Esophagus muscularis mucosa (tissue), 4 donors: ENCODE data around the gene WDR82. TPM values are rescaled to one million over a fixed set of nuclear protein-coding genes. Genes with fewer than 3 reads are reported as not detected.
A peak's percentile ranks its signal among the peaks of the same experiment; 100 is the strongest.

ENCODE experiments used
- DNase-seq: peaks from one replicate; pipeline ENCODE4 v3.0.0-alpha.2; 2017; ENCODE audit errors: extremely low spot score
- H3K27ac ChIP-seq, 4 donors: fragments of 200-600 bp; sonication (generic); replicated peaks in 1 of 4; 1 replicate in 3 of 4; 2 replicates in 1 of 4; pipeline ENCODE4 v1.5.1; 2016 to 2019; ENCODE audit warnings: mild to moderate bottlenecking in 1 of 4
- H3K27me3 ChIP-seq, 4 donors: fragments of 200-600 bp; sonication (generic); one replicate each; pipeline versions ENCODE4 v1.5.1 to v1.6.0; 2016 to 2019
- H3K36me3 ChIP-seq, 4 donors: fragments of 200-600 bp; sonication (generic); one replicate each; pipeline ENCODE4 v1.5.1; 2016 to 2019
- H3K4me1 ChIP-seq, 4 donors: fragments of 200-600 bp; sonication (generic); one replicate each; pipeline ENCODE4 v1.5.1; 2016 to 2019
- H3K4me3 ChIP-seq, 4 donors: fragments of 200-600 bp; sonication (generic); 1 replicate in 2 of 4; 2 replicates in 2 of 4; pipeline ENCODE4 v1.5.1; 2016 to 2019; ENCODE audit warnings: mild to moderate bottlenecking in 4 of 4, moderate library complexity in 1 of 4
- H3K9me3 ChIP-seq, 4 donors: fragments of 200-600 bp; sonication (generic); 1 replicate in 3 of 4; 2 replicates in 1 of 4; pipeline ENCODE4 v1.5.1; 2016 to 2019
- EP300 ChIP-seq: sonication (generic); formaldehyde crosslinking; IDR thresholded peaks from one replicate; pipeline ENCODE4 v1.6.1; 2017; ENCODE audit warnings: antibody characterized with exemption
- POLR2A ChIP-seq: fragments of 450-650 bp; IDR thresholded peaks from one replicate; pipeline ENCODE4 v1.6.1; 2017; ENCODE audit warnings: antibody characterized with exemption, moderate library complexity, mild to moderate bottlenecking, low read depth
- POLR2AphosphoS5 ChIP-seq, 2 donors: sonication (generic); formaldehyde crosslinking; IDR thresholded peaks; one replicate each; pipeline ENCODE4 v1.6.1; 2017; ENCODE audit warnings: antibody characterized with exemption in 2 of 2
- WGBS: methylation state at CpG from one replicate; pipeline ENCODE4 v1.1.5; 2018; 5-methylcytosine and 5-hydroxymethylcytosine counted together
- intact Hi-C: fragments of 100-400 bp; cut with DNase I; formaldehyde crosslinking; loops from one replicate; pipeline ENCODE4 v1.15.1; 2023
- total RNA-seq, 4 donors: library from RNA; depleted of rRNA; stranded (reverse); fragments of >200 nt; gene quantifications; one replicate each; pipeline versions ENCODE4 v1.1.0 to v1.2.1, GENCODE V29; 2016
- TF ChIP-seq, protein P1 (sequence below), 3 experiments: fragments of 200-600 bp in 2 of 3; fragments of 450-650 bp in 1 of 3; sonication (generic) in 2 of 3; IDR thresholded peaks; one replicate each; pipeline ENCODE4 v1.5.1; 2017 to 2019; ENCODE audit warnings: antibody characterized with exemption in 3 of 3, mild to moderate bottlenecking in 2 of 3, moderate library complexity in 1 of 3

The WDR82 gene
- total RNA-seq, 4 donors from 2014 or later: 62.6 to 101 (median 80.9) TPM

- Histone ChIP-seq H3K27ac (no peak overlapping the region), H3K4me3 (no peak overlapping the region), H3K4me1 (peaks cover 6 to 9% (median 8%) of the 10 kb centered on the region in 4 donors), H3K9me3 (no peaks in the 10 kb centered on the region), H3K36me3 (peaks cover 86 to 96% (median 95%) of the 10 kb centered on the region in 4 donors), H3K27me3 (no peaks in the 10 kb centered on the region)
- intact Hi-C loops: no loop called here
- TF ChIP-seq, protein P1, sequence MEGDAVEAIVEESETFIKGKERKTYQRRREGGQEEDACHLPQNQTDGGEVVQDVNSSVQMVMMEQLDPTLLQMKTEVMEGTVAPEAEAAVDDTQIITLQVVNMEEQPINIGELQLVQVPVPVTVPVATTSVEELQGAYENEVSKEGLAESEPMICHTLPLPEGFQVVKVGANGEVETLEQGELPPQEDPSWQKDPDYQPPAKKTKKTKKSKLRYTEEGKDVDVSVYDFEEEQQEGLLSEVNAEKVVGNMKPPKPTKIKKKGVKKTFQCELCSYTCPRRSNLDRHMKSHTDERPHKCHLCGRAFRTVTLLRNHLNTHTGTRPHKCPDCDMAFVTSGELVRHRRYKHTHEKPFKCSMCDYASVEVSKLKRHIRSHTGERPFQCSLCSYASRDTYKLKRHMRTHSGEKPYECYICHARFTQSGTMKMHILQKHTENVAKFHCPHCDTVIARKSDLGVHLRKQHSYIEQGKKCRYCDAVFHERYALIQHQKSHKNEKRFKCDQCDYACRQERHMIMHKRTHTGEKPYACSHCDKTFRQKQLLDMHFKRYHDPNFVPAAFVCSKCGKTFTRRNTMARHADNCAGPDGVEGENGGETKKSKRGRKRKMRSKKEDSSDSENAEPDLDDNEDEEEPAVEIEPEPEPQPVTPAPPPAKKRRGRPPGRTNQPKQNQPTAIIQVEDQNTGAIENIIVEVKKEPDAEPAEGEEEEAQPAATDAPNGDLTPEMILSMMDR (IDR thresholded peaks at IDR 0.05): no peak
- TF ChIP-seq POLR2A (no peak), EP300 (no peak), POLR2AphosphoS5 (IDR thresholded peaks at IDR 0.05) (no peak)
- WGBS: 91% methylated on average over 18 of the region's 18 CpGs
- DNase-seq: no peak
Observed at GRCh38 chr3:52211268-52211891, 67.1 kb downstream of the WDR82 start.

DNA sequence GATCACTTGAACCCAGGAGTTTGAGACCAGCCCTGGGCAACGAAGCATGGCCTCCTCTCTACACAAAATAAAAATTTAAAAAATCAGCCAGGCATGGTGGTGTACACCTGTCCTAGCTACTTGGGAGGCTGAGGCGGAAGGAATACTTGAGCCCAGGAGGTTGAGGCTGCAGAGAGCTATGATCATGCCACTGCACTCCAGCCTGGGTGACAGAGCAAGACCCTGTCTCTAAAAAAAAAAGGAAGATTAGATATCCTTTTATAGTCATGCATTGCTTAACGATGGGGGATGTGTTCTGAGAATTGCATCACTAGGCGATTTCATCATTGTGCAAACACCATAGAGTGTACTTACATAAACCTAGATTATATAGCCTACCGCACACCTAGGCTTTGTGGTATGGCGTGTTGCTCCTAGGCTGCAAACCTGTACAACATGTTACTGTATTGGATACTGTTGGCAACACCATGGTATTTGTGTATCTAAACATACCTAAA, 67.9 kb downstream of the WDR82 start:
- Histone ChIP-seq H3K27me3 (no peaks in the 10 kb centered on the region), H3K4me1 (peaks cover 0 to 1% (median under 1%) of the 10 kb centered on the region in 4 donors), H3K27ac (no peak overlapping the region), H3K36me3 (peaks cover 94 to 100% (median 100%) of the 10 kb centered on the region in 4 donors), H3K4me3 (no peak overlapping the region), H3K9me3 (no peaks in the 10 kb centered on the region)
- TF ChIP-seq POLR2AphosphoS5 (IDR thresholded peaks at IDR 0.05) (peak in 1 of 2 donors; percentile 9), EP300 (no peak), POLR2A (no peak)
- TF ChIP-seq, protein P1 (IDR thresholded peaks at IDR 0.05): no peak
- intact Hi-C loops: no loop called here
- 79% methylated on average over 6 of the region's 6 CpGs for WGBS
- DNase-seq: no peak

GRCh38 chr3:52210037-52210436, 68.4 kb downstream of the WDR82 start:
- no peaks in the 10 kb centered on the region for H3K9me3 ChIP-seq
- no peak overlapping the region for H3K4me3 ChIP-seq
- no peak overlapping the region for H3K27ac ChIP-seq
- H3K36me3 ChIP-seq: peaks cover 97 to 100% (median 100%) of the 10 kb centered on the region in 4 donors
- no peaks in the 10 kb centered on the region for H3K27me3 ChIP-seq
- intact Hi-C loops: no loop called here
- H3K4me1 ChIP-seq: no peaks in the 10 kb centered on the region
- no peak for DNase-seq
- TF ChIP-seq EP300 (no peak), POLR2AphosphoS5 (IDR thresholded peaks at IDR 0.05) (no peak), POLR2A (no peak)
- TF ChIP-seq, protein P1 (IDR thresholded peaks at IDR 0.05): no peak

DNA sequence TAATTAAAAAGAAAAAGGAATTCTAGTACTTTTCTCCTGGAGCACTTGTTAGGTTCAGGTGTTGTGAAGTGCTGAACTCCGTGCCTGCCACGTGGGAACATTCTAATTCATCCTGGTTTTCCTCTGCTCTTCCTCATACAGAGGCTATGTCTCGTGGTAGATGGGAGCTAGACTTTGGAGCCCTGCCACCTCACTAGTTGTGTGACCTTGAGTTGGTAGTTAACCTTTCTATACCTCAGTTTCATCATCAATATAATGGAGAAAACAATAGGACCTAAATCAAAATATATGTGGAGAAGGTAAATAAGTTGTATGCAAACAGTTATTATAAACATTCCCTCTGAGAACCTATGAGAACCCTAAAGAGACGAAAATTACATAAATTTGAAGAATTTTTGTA, 69.9 kb downstream of the WDR82 start:
- 96% methylated on average over 4 of the region's 4 CpGs for WGBS
- Histone ChIP-seq H3K27me3 (no peaks in the 10 kb centered on the region), H3K4me1 (no peaks in the 10 kb centered on the region), H3K36me3 (peaks cover 96 to 100% (median 100%) of the 10 kb centered on the region in 4 donors), H3K9me3 (no peaks in the 10 kb centered on the region), H3K27ac (no peak overlapping the region), H3K4me3 (no peak overlapping the region)
- intact Hi-C loops: no loop called here
- TF ChIP-seq EP300 (no peak), POLR2A (no peak), POLR2AphosphoS5 (IDR thresholded peaks at IDR 0.05) (no peak)
- TF ChIP-seq, protein P1 (IDR thresholded peaks at IDR 0.05): no peak
- DNase-seq: no peak
